Tibial nerve (tissue), 4 donors: ENCODE results near the gene GUCY1B1. TPM values are rescaled to one million over a fixed set of nuclear protein-coding genes. Genes with fewer than 3 reads are reported as not detected.

Experiments
- DNase-seq, 2 donors: peaks; one replicate each; pipeline ENCODE4 v3.0.0-alpha.2; 2019; ENCODE audit warnings: low spot score in 2 of 2
- H3K27ac ChIP-seq, 4 donors: fragments of 200-600 bp; sonication (generic) in 3 of 4; one replicate each; pipeline ENCODE4 v1.5.1; 2017 to 2019; ENCODE audit warnings: mild to moderate bottlenecking in 1 of 4
- H3K27me3 ChIP-seq, 2 donors: fragments of 200-600 bp; sonication (generic) in 1 of 2; one replicate each; pipeline versions ENCODE4 v1.5.1 to v1.6.0; 2017 to 2019
- H3K36me3 ChIP-seq, 3 donors: fragments of 200-600 bp; sonication (generic); one replicate each; pipeline ENCODE4 v1.5.1; 2018 to 2019
- H3K4me1 ChIP-seq, 4 donors: fragments of 200-600 bp; sonication (generic) in 3 of 4; one replicate each; pipeline ENCODE4 v1.5.1; 2017 to 2019
- H3K4me3 ChIP-seq, 4 donors: fragments of 200-600 bp; sonication (generic) in 3 of 4; one replicate each; pipeline ENCODE4 v1.5.1; 2017 to 2019; ENCODE audit warnings: mild to moderate bottlenecking in 1 of 4, moderate library complexity in 1 of 4
- H3K9me3 ChIP-seq, 4 donors: fragments of 200-600 bp; sonication (generic) in 3 of 4; one replicate each; pipeline ENCODE4 v1.5.1; 2017 to 2019
- EP300 ChIP-seq, 2 donors: sonication (generic); formaldehyde crosslinking; IDR thresholded peaks; one replicate each; pipeline ENCODE4 v1.6.1; 2017; ENCODE audit warnings: antibody characterized with exemption in 2 of 2, mild to moderate bottlenecking in 1 of 2
- POLR2A ChIP-seq, 2 donors: fragments of 450-650 bp; IDR thresholded peaks; one replicate each; pipeline ENCODE4 v1.6.1; 2017; ENCODE audit warnings: antibody characterized with exemption in 2 of 2, mild to moderate bottlenecking in 2 of 2, moderate library complexity in 2 of 2
- WGBS, 2 donors: methylation state at CpG; one replicate each; pipeline ENCODE4 v1.1.5; 2018; 5-methylcytosine and 5-hydroxymethylcytosine counted together
- total RNA-seq, 4 donors: library from RNA; depleted of rRNA; stranded (reverse); fragments of >200 nt; gene quantifications; one replicate each; pipeline ENCODE4 v1.1.0, GENCODE V29; 2016
- TF ChIP-seq, protein P1 (sequence below), 5 experiments: fragments of 200-600 bp in 3 of 5; fragments of 450-650 bp in 2 of 5; sonication (generic) in 3 of 5; IDR thresholded peaks; one replicate each; pipeline ENCODE4 v1.5.1; 2016 to 2019; ENCODE audit warnings: antibody characterized with exemption in 5 of 5, mild to moderate bottlenecking in 3 of 5, moderate library complexity in 2 of 5

The GUCY1B1 gene
- total RNA-seq: 10 to 100 TPM in 3 of 4 donors, 1 to 10 TPM in 1; 8.6 to 17.5 (median 12.3) TPM

DNA sequence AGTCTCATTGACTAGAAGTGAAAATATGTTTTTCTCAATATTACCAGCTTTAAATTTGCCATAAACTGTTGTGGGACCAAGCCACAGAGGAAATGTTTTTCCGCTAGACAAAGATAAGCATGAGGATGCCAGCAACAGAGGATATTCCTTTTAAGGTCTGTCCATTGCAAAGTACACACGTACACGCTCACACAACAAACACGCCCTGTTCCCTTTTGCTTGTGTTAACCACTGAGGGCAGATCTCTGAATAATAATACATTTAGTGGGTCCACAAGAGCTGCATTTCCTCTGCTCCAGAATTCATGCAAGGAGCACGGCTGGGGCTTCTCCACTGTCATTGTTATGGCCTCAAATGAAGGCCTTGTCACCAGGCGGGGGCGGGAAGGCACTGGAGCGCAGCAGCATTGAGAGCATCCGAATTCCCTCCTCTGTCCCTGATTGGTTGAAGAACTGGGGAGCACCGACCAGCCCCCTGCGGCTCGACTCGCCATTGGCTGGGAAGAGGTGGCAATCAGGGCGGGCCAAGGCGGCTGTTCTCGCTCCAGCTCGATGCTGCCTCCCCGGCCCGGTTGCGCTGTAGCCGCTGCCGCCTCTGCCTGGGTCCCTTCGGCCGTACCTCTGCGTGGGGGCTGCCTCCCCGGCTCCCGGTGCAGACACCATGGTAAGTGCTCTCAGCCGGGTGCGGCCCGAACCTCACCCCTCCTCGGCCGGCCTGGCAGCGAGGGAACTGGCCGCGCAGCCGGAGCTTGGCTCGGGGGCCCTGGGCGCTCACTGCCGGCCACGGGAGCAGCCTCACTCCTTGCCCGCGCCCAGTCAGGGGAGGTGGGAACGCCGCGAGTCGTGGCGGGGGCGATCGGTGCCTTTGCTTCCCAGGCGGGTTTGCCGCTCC is at the start of gene GUCY1B1:
Gene GUCY1B1 (plus strand): TSS at position 541 of the 891 bp plus-strand sequence. CDS start 120 bp downstream, at position 661.
- peak within 1 kb of the TSS; percentile 32 to 84 (median 78) for H3K27ac ChIP-seq

DNA sequence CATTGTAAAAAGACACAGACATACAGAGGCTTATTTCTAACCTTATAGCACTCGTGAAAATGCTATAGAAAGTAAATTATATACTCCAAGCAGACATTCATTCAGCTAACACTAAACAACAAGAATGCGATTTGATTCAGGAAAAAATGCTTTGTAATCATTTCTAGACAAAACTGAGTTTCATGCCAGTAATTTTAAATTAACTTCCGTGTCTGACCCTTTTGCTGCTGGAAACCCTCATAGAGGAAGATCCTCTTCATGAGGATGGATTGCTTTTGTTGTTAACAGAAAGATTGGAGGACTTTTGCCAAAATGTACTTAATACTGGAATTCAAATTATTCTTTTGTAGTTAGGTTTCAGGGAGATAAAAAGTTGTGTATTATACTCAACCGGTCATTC is 48.9 kb upstream of the GUCY1B1 start:
- H3K9me3 ChIP-seq: no peaks in the 10 kb centered on the region
- no peaks in the 10 kb centered on the region for H3K27me3 ChIP-seq
- WGBS, 2 donors: 17 to 33% methylated on average over 4 of the region's 4 CpGs
- no peaks in the 10 kb centered on the region for H3K4me1 ChIP-seq
- H3K27ac ChIP-seq: no peak overlapping the region
- H3K4me3 ChIP-seq: no peak overlapping the region
- TF ChIP-seq, protein P1, sequence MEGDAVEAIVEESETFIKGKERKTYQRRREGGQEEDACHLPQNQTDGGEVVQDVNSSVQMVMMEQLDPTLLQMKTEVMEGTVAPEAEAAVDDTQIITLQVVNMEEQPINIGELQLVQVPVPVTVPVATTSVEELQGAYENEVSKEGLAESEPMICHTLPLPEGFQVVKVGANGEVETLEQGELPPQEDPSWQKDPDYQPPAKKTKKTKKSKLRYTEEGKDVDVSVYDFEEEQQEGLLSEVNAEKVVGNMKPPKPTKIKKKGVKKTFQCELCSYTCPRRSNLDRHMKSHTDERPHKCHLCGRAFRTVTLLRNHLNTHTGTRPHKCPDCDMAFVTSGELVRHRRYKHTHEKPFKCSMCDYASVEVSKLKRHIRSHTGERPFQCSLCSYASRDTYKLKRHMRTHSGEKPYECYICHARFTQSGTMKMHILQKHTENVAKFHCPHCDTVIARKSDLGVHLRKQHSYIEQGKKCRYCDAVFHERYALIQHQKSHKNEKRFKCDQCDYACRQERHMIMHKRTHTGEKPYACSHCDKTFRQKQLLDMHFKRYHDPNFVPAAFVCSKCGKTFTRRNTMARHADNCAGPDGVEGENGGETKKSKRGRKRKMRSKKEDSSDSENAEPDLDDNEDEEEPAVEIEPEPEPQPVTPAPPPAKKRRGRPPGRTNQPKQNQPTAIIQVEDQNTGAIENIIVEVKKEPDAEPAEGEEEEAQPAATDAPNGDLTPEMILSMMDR (IDR thresholded peaks at IDR 0.05): no peak
- no peak for TF ChIP-seq POLR2A (IDR thresholded peaks at IDR 0.05)
- DNase-seq: no peak
- H3K36me3 ChIP-seq: no peaks in the 10 kb centered on the region

More for the DNA sequence above, at the start of gene GUCY1B1:
- Histone ChIP-seq H3K9me3 (no peaks in the 10 kb centered on the region), H3K27me3 (no peaks in the 10 kb centered on the region), H3K4me1 (peaks cover 0 to 21% (median 0%) of the 10 kb centered on the region in 4 donors), H3K4me3 (peak within 1 kb of the TSS; percentile 42 to 74 (median 60)), H3K36me3 (no peaks in the 10 kb centered on the region)
- peak; percentile 78 to 81 for DNase-seq
- WGBS, 2 donors: 14 to 22% methylated on average over 8 to 20 of the region's 51 CpGs
- peak in 1 of 2 donors; percentile 65 for TF ChIP-seq EP300 (IDR thresholded peaks at IDR 0.05)
- peak in 1 of 2 donors; percentile 42 for TF ChIP-seq POLR2A (IDR thresholded peaks at IDR 0.05)
- TF ChIP-seq, protein P1 (IDR thresholded peaks at IDR 0.05): peak; percentile 18 to 67 (median 50)

DNA sequence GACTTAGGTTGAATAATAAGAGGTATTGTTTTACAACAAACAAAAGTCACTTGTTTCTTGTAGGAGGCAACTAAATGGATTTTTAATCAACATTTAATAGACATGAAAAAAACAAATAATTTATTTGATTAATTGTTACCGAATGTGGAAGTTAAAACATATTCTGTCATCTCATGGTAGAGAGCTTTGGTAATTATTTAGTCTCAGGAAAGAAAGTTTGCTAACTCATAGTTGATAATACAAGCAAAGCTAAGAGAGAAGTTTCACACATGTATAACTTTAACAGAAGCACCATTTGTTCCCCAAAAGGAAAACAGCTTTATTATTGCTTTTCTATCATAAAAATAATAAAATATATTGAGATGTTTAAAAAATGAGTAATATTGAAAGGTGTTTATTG is 47.3 kb upstream of the GUCY1B1 start:
- Histone ChIP-seq H3K9me3 (no peaks in the 10 kb centered on the region), H3K4me3 (no peak overlapping the region), H3K27me3 (no peaks in the 10 kb centered on the region), H3K36me3 (no peaks in the 10 kb centered on the region), H3K27ac (no peak overlapping the region), H3K4me1 (no peaks in the 10 kb centered on the region)
- TF ChIP-seq POLR2A (IDR thresholded peaks at IDR 0.05) (no peak), EP300 (IDR thresholded peaks at IDR 0.05) (no peak)
- TF ChIP-seq, protein P1 (IDR thresholded peaks at IDR 0.05): no peak
- WGBS, 2 donors: 56 to 65% methylated on average over 1 of the region's 1 CpG
- DNase-seq: no peak

DNA sequence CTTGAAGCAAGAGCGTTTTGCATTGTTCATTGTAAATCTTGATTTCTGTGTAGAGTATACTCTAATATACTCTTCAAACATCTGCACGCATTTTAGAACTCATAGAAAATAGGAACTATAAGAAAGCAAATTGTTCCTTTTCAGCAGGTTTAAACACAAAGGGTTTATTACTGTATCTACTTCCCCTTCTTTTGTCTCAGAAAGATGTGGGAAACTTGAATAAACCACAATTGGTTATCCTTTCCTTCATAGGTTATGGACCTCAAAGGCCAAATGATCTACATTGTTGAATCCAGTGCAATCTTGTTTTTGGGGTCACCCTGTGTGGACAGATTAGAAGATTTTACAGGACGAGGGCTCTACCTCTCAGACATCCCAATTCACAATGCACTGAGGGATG is 46.0 kb upstream of the GUCY1B1 start:
- Histone ChIP-seq H3K27me3 (no peaks in the 10 kb centered on the region), H3K4me1 (no peaks in the 10 kb centered on the region), H3K27ac (no peak overlapping the region), H3K36me3 (no peaks in the 10 kb centered on the region), H3K4me3 (no peak overlapping the region), H3K9me3 (no peaks in the 10 kb centered on the region)
- 73 to 89% methylated on average over 3 of the region's 3 CpGs for WGBS, 2 donors
- DNase-seq: no peak
- no peak for TF ChIP-seq EP300 (IDR thresholded peaks at IDR 0.05)
- TF ChIP-seq, protein P1 (IDR thresholded peaks at IDR 0.05): no peak
- TF ChIP-seq POLR2A (IDR thresholded peaks at IDR 0.05): no peak

DNA sequence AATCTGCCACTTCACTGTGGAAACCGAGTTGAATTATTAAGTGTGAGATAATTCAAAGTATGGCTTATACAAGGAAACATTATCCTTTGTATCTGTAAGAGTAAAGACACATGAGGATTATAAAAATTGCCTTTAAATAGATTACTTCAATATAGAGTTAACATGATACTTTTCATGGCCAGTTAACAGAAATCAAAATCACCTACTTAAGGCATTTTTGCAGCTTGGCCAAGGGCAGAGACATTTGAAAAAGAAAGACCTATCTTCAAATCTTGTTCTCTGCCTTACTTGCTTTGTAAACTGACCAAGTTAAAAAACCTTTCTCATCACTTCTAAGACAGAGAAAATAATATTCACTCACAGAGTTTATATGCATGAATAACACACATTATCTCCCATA is 44.9 kb upstream of the GUCY1B1 start:
- Histone ChIP-seq H3K36me3 (no peaks in the 10 kb centered on the region), H3K27ac (no peak overlapping the region), H3K4me1 (no peaks in the 10 kb centered on the region), H3K4me3 (no peak overlapping the region), H3K27me3 (no peaks in the 10 kb centered on the region), H3K9me3 (no peaks in the 10 kb centered on the region)
- DNase-seq: no peak
- TF ChIP-seq, protein P1 (IDR thresholded peaks at IDR 0.05): no peak
- TF ChIP-seq EP300 (IDR thresholded peaks at IDR 0.05): no peak
- TF ChIP-seq POLR2A (IDR thresholded peaks at IDR 0.05): no peak
- WGBS, 2 donors: 63 to 64% methylated on average over 1 of the region's 1 CpG
